ENCODE measurements around the gene POLR2J3. TPM values are rescaled to one million over a fixed set of nuclear protein-coding genes. Genes with fewer than 3 reads are reported as not detected.
A peak's percentile ranks its signal among the peaks of the same experiment; 100 is the strongest.
"Not testable (repeated sequence)": the region's sequence is repeated elsewhere in the genome, so short reads cannot be mapped to it uniquely, and the experiment has no call there.

Gene POLR2J3
- 10 to 100 TPM; 19.2 to 32.9 TPM for total RNA-seq

DNA sequence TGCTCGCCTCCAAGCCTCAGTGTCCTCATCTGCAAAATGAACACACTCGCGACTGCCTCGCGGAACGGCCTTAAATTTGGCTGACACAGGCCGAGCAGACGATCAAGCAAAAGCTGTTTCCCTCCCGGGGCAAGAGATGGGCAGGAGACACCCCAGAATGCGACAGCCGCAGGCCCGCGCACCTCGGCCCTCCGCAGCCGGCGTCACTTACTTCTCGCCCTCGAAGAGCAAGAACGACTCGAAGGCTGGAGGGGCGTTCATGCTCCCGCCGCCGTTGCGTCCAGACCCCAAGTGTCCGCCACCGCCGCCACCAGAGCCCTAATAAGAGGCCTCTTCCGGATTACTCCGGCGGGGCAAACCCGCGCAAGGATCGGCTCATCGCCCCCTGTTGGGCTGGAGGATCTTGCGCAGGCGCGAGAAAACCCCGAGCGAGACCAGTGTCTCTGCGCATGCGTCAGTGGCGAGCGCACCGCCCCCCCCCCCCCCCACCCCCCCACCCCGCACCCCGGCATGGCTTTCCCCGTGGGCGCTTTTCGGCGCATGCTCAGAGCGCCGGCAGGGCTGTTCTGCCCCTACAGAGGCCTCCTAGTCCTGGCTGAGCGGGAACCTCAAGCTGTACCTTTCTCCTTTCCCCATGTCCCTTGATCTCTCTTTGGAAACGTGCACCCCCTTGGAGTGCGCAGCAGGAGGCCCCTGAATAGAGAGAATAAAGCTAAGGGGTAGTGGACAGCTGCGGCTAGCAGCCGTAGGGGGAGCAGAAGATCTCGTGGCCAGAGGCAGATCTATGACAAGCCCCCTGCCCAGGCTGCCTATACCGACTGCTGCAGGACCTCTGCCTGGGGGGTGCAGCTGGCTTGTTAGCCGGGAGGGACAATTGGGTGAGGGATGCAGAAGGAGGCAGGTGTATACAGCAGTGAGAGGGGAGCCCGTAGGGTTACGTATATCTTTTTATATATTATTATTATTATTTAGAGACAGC, at the start of gene POLR2J3:
TSS of gene POLR2J3 (minus strand) at position 323 of the 979 bp plus-strand sequence. CDS start at position 261, 62 bp downstream.
- TF ChIP-seq, protein P1, sequence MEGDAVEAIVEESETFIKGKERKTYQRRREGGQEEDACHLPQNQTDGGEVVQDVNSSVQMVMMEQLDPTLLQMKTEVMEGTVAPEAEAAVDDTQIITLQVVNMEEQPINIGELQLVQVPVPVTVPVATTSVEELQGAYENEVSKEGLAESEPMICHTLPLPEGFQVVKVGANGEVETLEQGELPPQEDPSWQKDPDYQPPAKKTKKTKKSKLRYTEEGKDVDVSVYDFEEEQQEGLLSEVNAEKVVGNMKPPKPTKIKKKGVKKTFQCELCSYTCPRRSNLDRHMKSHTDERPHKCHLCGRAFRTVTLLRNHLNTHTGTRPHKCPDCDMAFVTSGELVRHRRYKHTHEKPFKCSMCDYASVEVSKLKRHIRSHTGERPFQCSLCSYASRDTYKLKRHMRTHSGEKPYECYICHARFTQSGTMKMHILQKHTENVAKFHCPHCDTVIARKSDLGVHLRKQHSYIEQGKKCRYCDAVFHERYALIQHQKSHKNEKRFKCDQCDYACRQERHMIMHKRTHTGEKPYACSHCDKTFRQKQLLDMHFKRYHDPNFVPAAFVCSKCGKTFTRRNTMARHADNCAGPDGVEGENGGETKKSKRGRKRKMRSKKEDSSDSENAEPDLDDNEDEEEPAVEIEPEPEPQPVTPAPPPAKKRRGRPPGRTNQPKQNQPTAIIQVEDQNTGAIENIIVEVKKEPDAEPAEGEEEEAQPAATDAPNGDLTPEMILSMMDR (IDR thresholded peaks at IDR 0.05) = peak; percentile 57
- Histone ChIP-seq H3K27ac (peak within 1 kb of the TSS; percentile 67), H3K4me3 (peak within 1 kb of the TSS; percentile 81), H3K9ac (ENCODE audit: low read depth in 2 of 2, low read length in 2 of 2) (peak within 1 kb of the TSS in 1 of 2 donors; percentile 81)
- H3K36me3 ChIP-seq; H3K4me1 ChIP-seq; H3K9me3 ChIP-seq; intact Hi-C loops (cut with DNase I); H3K27me3 ChIP-seq: not testable (repeated sequence)
- DNase-seq = peak; percentile 98

DNA sequence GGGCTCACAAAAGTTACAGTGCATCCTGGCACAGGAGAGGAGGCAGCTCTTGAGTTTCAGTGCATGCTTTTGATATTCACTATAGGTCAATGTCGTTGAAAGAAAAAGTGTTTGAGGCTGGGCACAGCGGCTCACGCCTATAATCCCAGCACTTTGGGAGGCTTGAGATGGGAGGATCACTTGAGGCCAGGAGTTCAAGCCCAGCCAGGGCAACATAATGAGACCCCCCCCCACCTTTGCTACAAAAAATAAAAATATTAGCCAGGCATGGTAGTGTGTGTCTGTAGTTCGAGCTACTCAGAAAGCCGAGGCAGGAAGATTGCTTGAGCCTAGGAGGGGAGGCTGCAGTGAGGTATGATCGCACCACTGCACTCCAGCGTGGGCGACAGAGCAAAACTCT, 45.7 kb upstream of the POLR2J3 start:
- H3K4me3 ChIP-seq = not testable (repeated sequence)
- DNase-seq = peak; percentile 16

DNA sequence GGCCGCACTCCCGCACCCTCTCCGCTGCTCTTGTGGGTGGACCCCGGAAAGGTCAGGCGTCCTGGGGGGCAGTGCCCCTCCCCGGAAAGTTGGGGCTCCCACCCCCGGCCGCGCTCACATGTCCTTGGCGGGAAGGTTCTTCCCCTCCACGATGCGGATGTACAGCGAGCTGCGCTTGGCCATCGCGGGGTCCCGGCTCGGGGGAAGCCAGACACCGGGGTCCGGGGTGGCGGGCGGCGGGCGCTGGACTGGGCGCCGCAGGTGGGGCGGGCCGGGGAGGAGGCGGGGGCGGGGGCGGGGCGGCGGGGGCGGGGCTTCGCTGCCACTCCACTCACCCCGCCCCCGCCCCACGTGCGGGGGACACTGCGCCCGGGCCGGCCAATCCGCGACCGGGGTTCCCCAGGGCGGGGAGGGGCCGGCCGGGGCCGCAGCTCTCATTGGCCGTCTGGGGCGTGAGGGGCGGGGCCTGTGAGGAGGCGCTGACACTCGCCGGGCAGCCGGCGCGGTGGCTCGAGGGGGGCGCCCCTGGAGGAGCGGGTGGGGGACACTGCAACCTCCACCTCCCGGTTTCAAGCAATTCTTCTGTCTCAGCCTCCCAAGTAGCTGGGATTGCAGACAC, 44.2 kb upstream of the POLR2J3 start, which contains the start of gene RASA4:
TSS of gene RASA4 (minus strand) at position 250 of the 619 bp plus-strand sequence. CDS start at position 183, 67 bp downstream.
- H3K27ac ChIP-seq; H3K9ac ChIP-seq (ENCODE audit: low read depth in 2 of 2, low read length in 2 of 2); H3K36me3 ChIP-seq; intact Hi-C loops (cut with DNase I); H3K27me3 ChIP-seq; H3K4me1 ChIP-seq; H3K9me3 ChIP-seq: not testable (repeated sequence)
- H3K4me3 ChIP-seq = peak within 1 kb of the TSS; percentile 32
- peak; percentile 44 for DNase-seq

More for the DNA sequence above, 45.7 kb upstream of the POLR2J3 start:
- H3K27ac ChIP-seq; H3K36me3 ChIP-seq; H3K27me3 ChIP-seq; H3K9me3 ChIP-seq; H3K4me1 ChIP-seq; H3K9ac ChIP-seq (ENCODE audit: low read depth in 2 of 2, low read length in 2 of 2); intact Hi-C loops (cut with DNase I): not testable (repeated sequence)

DNA sequence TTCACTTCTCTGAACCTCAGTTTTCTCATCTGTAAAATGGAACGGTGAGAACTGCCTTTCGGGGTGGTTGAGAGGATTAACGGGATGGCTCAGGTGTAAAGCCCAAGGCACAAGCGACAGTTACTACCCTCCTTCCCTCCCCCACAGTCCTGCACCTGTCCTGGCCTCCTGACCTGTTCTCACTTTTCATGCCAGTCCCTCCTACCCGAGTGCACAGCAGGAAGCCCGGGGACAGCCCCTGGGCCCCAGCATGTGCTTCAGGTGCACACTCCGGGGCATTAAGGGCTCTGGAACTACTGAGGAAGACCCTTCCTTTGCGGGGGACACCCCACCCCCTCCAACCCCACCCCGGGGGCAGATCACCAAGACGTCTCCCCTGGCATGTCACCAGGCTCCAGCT, 43.5 kb upstream of the POLR2J3 start:
- H3K27me3 ChIP-seq; H3K9ac ChIP-seq (ENCODE audit: low read depth in 2 of 2, low read length in 2 of 2); H3K4me1 ChIP-seq; H3K27ac ChIP-seq; intact Hi-C loops (cut with DNase I); H3K4me3 ChIP-seq; H3K9me3 ChIP-seq; DNase-seq; H3K36me3 ChIP-seq: not testable (repeated sequence)

DNA sequence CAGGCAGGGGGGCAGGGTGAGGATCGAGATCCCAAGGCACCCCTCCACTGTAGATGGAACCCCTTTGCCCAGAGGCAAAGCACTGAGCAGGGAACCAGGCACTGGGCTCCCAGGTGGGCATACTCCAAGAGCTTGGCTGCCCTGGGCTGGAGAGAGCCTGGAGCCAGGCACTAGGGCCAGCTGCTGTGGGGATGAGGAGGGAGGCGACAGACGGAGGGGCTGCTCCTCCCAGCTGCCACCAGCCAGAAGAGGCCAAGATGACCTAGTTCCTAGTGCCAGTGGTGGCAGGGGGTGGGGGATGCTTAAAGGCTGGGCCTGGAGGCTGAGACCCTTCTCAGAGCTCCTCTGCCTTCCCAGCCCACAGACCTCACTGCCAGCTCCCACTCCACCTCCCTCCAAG, 42.5 kb upstream of the POLR2J3 start:
- H3K27me3 ChIP-seq; DNase-seq; H3K27ac ChIP-seq; intact Hi-C loops (cut with DNase I); H3K36me3 ChIP-seq; H3K9me3 ChIP-seq; H3K9ac ChIP-seq (ENCODE audit: low read depth in 2 of 2, low read length in 2 of 2); H3K4me1 ChIP-seq; H3K4me3 ChIP-seq: not testable (repeated sequence)

DNA sequence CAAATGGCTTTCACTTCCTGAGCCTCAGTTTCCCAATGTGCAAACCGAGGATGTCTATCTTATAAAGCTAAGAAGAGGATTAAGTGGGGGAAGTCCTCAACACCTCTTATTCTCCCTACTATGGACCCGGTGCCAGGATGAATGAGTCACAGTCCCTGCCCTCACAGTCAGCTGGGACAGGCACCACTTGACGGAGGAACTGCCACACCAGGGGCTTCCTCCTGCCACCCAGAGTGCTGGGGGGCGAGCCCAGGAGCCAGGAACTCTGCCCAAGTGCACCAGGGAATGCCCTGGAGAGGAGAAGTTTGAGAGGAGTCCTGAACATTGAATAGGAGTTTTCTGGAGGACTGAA, 41.9 kb upstream of the POLR2J3 start:
- H3K4me3 ChIP-seq; H3K36me3 ChIP-seq; H3K9ac ChIP-seq (ENCODE audit: low read depth in 2 of 2, low read length in 2 of 2); DNase-seq; H3K27me3 ChIP-seq; H3K4me1 ChIP-seq; H3K27ac ChIP-seq; intact Hi-C loops (cut with DNase I); H3K9me3 ChIP-seq: not testable (repeated sequence)

DNA sequence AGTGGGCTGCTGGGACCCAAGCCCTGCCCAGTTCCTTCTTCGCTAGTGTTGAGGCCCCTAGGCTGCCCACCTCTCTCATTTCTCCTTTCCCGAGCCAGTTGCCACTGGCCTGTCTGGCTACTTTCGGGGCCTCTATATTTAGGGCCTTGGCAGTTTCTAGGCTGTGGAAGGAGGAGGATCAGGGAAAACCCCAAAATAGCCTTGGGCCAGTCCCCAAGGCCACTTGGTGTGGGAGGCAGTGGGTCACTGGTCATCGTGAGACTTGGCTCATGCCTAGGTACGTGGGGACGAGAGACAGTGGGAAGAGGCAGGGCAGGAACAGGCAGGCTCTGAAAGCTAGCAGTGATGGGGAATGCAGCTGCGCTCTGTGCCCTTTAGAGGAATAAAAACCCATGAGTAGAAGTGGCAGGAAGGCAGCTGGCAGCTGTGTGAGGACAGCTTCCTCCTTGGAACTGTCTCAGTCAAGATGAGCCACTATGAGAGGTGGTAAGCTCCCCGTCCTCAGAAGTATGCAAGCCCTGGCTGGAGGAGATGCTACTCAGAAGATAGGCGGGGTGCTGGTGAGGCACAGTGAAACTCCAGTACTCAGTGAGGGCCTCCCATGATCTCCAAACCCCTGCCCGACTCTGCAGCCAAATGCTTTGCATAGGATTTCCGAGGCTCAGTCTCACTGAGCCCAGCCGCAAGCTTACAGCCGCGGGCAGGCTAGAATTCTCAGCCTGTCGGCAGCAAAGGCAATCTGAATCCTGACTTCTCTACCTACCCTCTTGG, 41.4 kb upstream of the POLR2J3 start:
- H3K27ac ChIP-seq; H3K9ac ChIP-seq (ENCODE audit: low read depth in 2 of 2, low read length in 2 of 2); intact Hi-C loops (cut with DNase I); H3K36me3 ChIP-seq; H3K4me3 ChIP-seq; H3K9me3 ChIP-seq; H3K4me1 ChIP-seq; H3K27me3 ChIP-seq: not testable (repeated sequence)
- DNase-seq = peak; percentile 24

DNA sequence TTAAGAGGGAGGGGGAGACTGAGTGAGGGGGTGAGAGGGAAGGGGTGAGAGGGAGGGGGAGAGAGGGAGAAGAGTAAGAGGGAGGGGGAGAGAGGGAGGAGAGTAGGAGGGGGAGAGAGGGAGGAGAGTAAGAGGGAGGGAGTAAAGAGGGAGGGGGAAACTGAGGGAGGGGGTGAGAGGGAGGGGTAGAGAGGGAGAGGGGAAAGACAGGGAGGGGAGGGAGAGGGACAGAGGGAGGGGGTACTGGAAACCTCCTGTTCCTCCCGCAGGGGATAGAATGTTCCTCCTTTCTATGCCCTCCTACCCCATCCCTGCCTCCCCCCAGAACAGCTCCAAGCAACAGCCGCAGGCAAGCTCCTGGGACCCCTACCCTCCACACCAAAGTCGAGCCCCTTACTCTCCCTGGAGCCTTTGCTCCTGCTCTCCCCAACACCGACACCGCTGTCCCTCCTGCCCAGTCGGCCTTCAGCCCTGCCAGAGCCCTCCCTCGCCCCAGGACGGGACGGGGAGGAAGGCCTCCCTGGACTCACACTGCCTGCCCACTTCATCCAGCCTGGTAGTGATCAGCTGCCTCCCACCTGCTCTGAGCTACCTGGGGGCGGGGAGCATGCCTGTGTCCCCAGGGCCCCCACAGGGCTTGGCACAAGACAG, 39.4 kb upstream of the POLR2J3 start:
- H3K4me3 ChIP-seq; H3K9ac ChIP-seq (ENCODE audit: low read depth in 2 of 2, low read length in 2 of 2); intact Hi-C loops (cut with DNase I); H3K36me3 ChIP-seq; H3K4me1 ChIP-seq; H3K27ac ChIP-seq; H3K27me3 ChIP-seq; H3K9me3 ChIP-seq: not testable (repeated sequence)
- peak; percentile 21 for DNase-seq

DNA sequence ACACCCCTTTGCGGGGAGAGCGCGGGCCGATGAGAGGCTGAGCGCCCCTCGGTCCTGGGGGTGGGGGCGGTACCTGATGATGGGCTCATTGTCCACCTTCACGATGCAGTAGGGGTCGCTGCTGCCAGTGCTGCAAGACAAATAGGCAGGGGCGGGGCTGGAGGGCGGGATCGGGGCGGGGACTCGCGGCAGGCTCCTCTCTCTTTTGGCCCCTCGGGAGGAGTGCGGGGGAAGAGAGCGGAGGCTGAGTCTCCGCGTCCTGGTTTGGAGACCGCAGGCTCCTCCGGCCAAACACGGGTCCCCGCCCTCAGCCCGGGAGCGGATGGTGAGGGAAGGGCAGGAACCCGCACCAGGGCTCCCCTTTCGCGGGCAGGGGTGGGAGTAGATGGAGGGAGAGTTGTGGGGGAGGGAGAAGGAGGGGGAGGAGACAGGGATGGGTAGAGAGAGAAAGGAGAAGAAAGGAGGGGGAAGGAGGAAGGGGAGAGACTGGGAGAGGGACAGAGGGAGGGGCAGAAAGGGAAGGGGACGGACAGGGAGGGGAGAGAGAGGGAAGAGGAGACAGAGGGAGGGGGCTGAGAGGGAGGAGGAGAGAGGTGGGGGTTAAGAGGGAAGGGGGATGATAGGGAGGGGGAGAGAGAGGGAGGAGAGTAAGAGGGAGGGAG, 38.8 kb upstream of the POLR2J3 start:
- H3K9ac ChIP-seq (ENCODE audit: low read depth in 2 of 2, low read length in 2 of 2); H3K9me3 ChIP-seq; H3K36me3 ChIP-seq; H3K27ac ChIP-seq; DNase-seq; H3K4me1 ChIP-seq; H3K4me3 ChIP-seq; intact Hi-C loops (cut with DNase I); H3K27me3 ChIP-seq: not testable (repeated sequence)

DNA sequence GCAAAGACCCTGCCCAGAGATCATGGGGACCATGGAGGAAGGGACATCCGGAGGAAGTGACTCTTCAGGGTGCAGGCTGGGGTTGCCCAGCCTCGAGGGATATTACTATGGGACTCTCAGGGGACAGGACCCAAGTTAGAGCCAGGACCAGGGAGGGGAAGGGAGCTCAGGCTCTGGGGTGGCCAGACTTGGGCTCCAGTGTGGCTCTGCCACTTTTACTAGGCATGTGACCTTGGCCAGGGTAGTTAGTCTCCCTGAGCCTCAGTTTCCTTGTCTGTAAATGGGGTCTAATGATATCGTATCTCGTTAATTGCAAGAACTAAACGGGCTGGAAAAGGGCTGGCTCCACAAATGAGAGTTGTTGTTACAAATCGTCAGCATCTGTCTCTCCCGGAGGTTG, 38.1 kb upstream of the POLR2J3 start:
- H3K36me3 ChIP-seq; H3K27me3 ChIP-seq; H3K4me3 ChIP-seq; DNase-seq; H3K9me3 ChIP-seq; intact Hi-C loops (cut with DNase I); H3K9ac ChIP-seq (ENCODE audit: low read depth in 2 of 2, low read length in 2 of 2); H3K4me1 ChIP-seq; H3K27ac ChIP-seq: not testable (repeated sequence)

DNA sequence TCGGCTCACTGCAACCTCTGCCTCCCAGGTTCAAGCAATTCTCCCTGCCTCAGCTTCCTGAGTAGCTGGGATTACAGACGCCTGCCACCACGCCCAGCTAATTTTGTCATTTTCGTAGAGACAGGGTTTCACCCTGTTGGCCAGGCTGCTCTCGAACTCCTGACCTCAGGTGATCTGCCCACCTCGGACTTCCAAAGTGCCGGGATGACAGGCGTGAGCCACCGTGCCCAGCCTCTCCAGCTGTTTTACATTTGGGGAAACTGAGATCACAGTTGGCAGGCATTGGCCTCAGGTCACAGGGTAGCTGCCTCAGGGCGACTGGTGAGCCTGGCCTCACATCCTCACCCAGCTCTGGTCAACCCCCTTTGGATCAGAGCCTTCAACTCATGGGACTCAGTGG, 37.4 kb upstream of the POLR2J3 start:
- intact Hi-C loops (cut with DNase I) = not testable (repeated sequence)

More for the DNA sequence above, 37.4 kb upstream of the POLR2J3 start:
- not testable (repeated sequence) for H3K4me3 ChIP-seq; H3K27me3 ChIP-seq; H3K27ac ChIP-seq; H3K36me3 ChIP-seq; H3K9me3 ChIP-seq; H3K9ac ChIP-seq (ENCODE audit: low read depth in 2 of 2, low read length in 2 of 2); H3K4me1 ChIP-seq
- peak; percentile 9 for DNase-seq

Measured in colonic mucosa (tissue), 4 donors.